ENCODE measurements around the gene SPTLC3. TPM values are rescaled to one million over a fixed set of nuclear protein-coding genes. Genes with fewer than 3 reads are reported as not detected.

SPTLC3 gene
- total RNA-seq, 4 donors from 2014 or later: 15.9 to 21.9 (median 18.7) TPM

GRCh38 chr20:12965870-12966251, 42.9 kb upstream of the SPTLC3 start:
- Histone ChIP-seq H3K4me3 (no peak overlapping the region), H3K27ac (no peak overlapping the region), H3K9me3 (no peaks in the 10 kb centered on the region), H3K36me3 (no peaks in the 10 kb centered on the region), H3K4me1 (no peaks in the 10 kb centered on the region), H3K27me3 (no peaks in the 10 kb centered on the region)
- TF ChIP-seq, protein P1, sequence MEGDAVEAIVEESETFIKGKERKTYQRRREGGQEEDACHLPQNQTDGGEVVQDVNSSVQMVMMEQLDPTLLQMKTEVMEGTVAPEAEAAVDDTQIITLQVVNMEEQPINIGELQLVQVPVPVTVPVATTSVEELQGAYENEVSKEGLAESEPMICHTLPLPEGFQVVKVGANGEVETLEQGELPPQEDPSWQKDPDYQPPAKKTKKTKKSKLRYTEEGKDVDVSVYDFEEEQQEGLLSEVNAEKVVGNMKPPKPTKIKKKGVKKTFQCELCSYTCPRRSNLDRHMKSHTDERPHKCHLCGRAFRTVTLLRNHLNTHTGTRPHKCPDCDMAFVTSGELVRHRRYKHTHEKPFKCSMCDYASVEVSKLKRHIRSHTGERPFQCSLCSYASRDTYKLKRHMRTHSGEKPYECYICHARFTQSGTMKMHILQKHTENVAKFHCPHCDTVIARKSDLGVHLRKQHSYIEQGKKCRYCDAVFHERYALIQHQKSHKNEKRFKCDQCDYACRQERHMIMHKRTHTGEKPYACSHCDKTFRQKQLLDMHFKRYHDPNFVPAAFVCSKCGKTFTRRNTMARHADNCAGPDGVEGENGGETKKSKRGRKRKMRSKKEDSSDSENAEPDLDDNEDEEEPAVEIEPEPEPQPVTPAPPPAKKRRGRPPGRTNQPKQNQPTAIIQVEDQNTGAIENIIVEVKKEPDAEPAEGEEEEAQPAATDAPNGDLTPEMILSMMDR (IDR thresholded peaks at IDR 0.05): no peak
- TF ChIP-seq POLR2A (IDR thresholded peaks at IDR 0.05): no peak
- DNase-seq: no peak

DNA sequence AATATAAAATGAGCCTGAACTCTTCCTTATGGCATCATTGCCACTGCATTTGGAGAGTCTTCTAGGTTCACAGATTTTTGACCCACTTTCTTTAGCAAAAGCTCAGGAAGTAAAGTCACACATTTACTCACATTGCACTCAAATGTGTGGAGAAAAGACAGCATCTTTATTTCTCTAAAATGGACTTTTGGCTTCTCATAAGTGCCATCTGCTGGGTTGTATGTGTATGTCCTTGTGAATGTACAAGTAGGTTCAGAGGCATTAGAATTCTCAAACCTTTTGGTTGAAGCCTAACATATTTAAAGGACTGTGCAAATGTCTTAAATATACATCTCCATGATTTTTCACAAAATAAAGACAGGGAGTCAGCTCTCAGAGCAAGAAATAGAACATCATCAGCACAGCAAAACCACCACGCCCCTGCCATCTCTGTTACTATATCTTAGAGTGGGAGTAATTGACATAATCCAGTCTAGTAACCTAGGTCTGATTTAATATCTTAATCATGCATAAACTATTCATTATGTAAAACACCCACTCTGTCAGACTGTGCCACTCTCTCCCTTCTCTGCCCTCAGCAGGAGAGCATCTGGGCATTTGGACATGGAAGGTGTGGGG, 42.2 kb upstream of the SPTLC3 start:
- Histone ChIP-seq H3K4me3 (no peak overlapping the region), H3K4me1 (no peaks in the 10 kb centered on the region), H3K36me3 (no peaks in the 10 kb centered on the region), H3K27me3 (no peaks in the 10 kb centered on the region), H3K27ac (no peak overlapping the region), H3K9me3 (no peaks in the 10 kb centered on the region)
- DNase-seq: no peak
- no peak for TF ChIP-seq POLR2A (IDR thresholded peaks at IDR 0.05)
- TF ChIP-seq, protein P1 (IDR thresholded peaks at IDR 0.05): peak in 3 of 6 experiments; percentile 14 to 23 (median 15)

- DNase-seq: no peak
- Histone ChIP-seq H3K9me3 (no peaks in the 10 kb centered on the region), H3K4me1 (no peaks in the 10 kb centered on the region), H3K4me3 (no peak overlapping the region), H3K36me3 (no peaks in the 10 kb centered on the region), H3K27me3 (no peaks in the 10 kb centered on the region), H3K27ac (no peak overlapping the region)
- TF ChIP-seq, protein P1 (IDR thresholded peaks at IDR 0.05): no peak
- no peak for TF ChIP-seq POLR2A (IDR thresholded peaks at IDR 0.05)
Measured at GRCh38 chr20:12967932-12968331, 40.8 kb upstream of the SPTLC3 start.

DNA sequence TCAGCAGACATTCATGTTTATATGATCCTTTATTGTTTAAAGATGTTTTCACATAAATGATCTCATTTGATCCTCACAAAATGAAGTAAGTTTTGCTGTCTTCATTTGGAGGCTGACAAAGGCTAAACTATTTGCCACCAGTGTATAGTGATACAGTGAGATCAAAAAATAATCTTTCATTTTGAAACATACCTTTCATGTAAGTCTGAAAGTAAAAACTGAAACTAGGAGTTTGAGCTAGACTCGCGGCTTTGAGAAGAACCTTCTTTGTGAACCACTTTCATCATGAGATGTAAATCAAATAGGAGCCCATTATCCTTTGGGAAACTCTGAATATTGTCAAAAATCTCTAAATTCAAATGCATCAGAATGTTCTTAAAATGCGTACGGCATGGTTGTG, 40.3 kb upstream of the SPTLC3 start:
- Histone ChIP-seq H3K9me3 (no peaks in the 10 kb centered on the region), H3K36me3 (no peaks in the 10 kb centered on the region), H3K27me3 (no peaks in the 10 kb centered on the region), H3K27ac (no peak overlapping the region), H3K4me3 (no peak overlapping the region), H3K4me1 (no peaks in the 10 kb centered on the region)
- no peak for DNase-seq
- TF ChIP-seq, protein P1 (IDR thresholded peaks at IDR 0.05): no peak
- TF ChIP-seq POLR2A (IDR thresholded peaks at IDR 0.05): no peak

DNA sequence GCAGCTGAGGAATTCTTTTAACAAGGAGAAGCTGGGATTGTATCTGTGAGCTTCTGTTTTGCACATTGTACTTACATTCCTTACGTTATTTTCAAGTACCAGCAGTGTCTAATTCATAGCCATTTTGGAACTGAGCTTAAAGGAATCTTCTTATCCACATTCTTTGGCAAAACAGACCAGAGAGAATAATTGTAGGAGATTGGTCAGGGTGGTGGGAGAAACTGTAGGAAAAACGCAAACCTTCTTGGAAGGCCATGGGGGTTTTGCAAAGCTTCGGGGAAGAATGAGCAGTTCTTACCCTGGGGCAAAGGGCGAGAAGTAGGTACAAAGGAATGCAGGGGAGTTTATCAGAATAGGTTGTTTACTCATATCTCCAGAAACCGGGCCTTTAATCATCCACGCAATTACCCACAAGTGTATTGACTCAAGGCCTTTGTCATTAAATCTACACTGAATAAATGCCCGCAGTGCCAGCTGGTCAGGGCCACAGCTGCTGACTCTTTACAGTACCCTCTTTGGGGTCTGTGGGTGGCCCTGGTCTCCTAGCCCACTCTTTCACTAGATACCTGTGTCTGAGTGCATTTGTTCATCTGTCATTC, 39.6 kb upstream of the SPTLC3 start:
- Histone ChIP-seq H3K4me1 (no peaks in the 10 kb centered on the region), H3K4me3 (no peak overlapping the region), H3K9me3 (no peaks in the 10 kb centered on the region), H3K36me3 (no peaks in the 10 kb centered on the region), H3K27me3 (no peaks in the 10 kb centered on the region), H3K27ac (no peak overlapping the region)
- TF ChIP-seq, protein P1 (IDR thresholded peaks at IDR 0.05): no peak
- TF ChIP-seq POLR2A (IDR thresholded peaks at IDR 0.05): no peak
- no peak for DNase-seq

Data from Peyer's patch (tissue), 4 donors.